Cardiac muscle cell (in vitro differentiated cells and primary cell): ENCODE results near the gene TUBB4B. TPM values are rescaled to one million over a fixed set of nuclear protein-coding genes. Genes with fewer than 3 reads are reported as not detected.

Experiments used
- DNase-seq, 2 donors: peaks; one replicate each; pipeline versions ENCODE4 v3.0.0 to v3.0.0-alpha.2; 2010 to 2017; ENCODE audit warnings: low read depth in 1 of 2, low spot score in 1 of 2
- H3K27ac ChIP-seq: fragments of 200-600 bp; sonication (generic); 2 replicates; pipeline ENCODE4 v1.5.1; 2016
- H3K27me3 ChIP-seq: fragments of 200-600 bp; sonication (generic); 2 replicates; pipeline ENCODE4 v1.6.0; 2016; ENCODE audit warnings: control low read depth
- H3K36me3 ChIP-seq: fragments of 200-600 bp; sonication (generic); 2 replicates; pipeline ENCODE4 v1.5.1; 2016; ENCODE audit warnings: control low read depth
- H3K4me1 ChIP-seq: fragments of 200-600 bp; sonication (generic); 2 replicates; pipeline ENCODE4 v1.8.1; 2017; ENCODE audit warnings: low read depth, mild to moderate bottlenecking, mixed run types
- H3K4me3 ChIP-seq: fragments of 200-600 bp; sonication (generic); 2 replicates; pipeline ENCODE4 v1.5.1; 2016; ENCODE audit warnings: mild to moderate bottlenecking
- H3K9me3 ChIP-seq: fragments of 200-600 bp; sonication (generic); 2 replicates; pipeline ENCODE4 v1.5.1; 2017; ENCODE audit warnings: low read depth, mild to moderate bottlenecking, control low read depth
- CTCF ChIP-seq: IDR thresholded peaks from 2 replicates; pipeline ENCODE4 v1.5.1; 2012; ENCODE audit warnings: low read depth, mild to moderate bottlenecking, low read length
- polyA plus RNA-seq: library from polyadenylated mRNA; unstranded; fragments of >200 nt; fragmentation: Nextera tagmentation; extraction: Ambion mirVana; gene quantifications from 2 replicates; pipeline ENCODE4 v1.2.1, GENCODE V29; 2016
- total RNA-seq: library from RNA; depleted of rRNA; stranded (reverse); fragments of >200 nt; gene quantifications from 2 replicates; pipeline ENCODE4 v1.2.3, GENCODE V29; 2016

The TUBB4B gene
- total and polyA plus RNA-seq, 2 experiments from 2014 or later = 540 to 745 TPM

GRCh38 chr9:137226338-137227053 is 14.6 kb upstream of the TUBB4B start:
- TF ChIP-seq CTCF = no peak
- Histone ChIP-seq H3K4me3 (no peak overlapping the region), H3K27me3 (no peaks in the 10 kb centered on the region), H3K36me3 (no peaks in the 10 kb centered on the region), H3K4me1 (peaks cover 8% of the 10 kb centered on the region), H3K9me3 (no peaks in the 10 kb centered on the region), H3K27ac (no peak overlapping the region)
- no peak for DNase-seq

- Histone ChIP-seq H3K36me3 (no peaks in the 10 kb centered on the region), H3K27ac (no peak within 1 kb of the TSS), H3K4me3 (no peak within 1 kb of the TSS), H3K4me1 (peaks cover 8% of the 10 kb centered on the region), H3K27me3 (no peaks in the 10 kb centered on the region), H3K9me3 (no peaks in the 10 kb centered on the region)
- DNase-seq = peak; percentile 82 to 88
- TF ChIP-seq CTCF = peak; percentile 82
Measured at GRCh38 chr9:137227054-137227852, 13.8 kb upstream of the TUBB4B start, which contains the start of gene RNF224. RNF224 (plus strand) TSS chr9:137227502; CDS start chr9:137228336, 834 bp downstream.

DNA sequence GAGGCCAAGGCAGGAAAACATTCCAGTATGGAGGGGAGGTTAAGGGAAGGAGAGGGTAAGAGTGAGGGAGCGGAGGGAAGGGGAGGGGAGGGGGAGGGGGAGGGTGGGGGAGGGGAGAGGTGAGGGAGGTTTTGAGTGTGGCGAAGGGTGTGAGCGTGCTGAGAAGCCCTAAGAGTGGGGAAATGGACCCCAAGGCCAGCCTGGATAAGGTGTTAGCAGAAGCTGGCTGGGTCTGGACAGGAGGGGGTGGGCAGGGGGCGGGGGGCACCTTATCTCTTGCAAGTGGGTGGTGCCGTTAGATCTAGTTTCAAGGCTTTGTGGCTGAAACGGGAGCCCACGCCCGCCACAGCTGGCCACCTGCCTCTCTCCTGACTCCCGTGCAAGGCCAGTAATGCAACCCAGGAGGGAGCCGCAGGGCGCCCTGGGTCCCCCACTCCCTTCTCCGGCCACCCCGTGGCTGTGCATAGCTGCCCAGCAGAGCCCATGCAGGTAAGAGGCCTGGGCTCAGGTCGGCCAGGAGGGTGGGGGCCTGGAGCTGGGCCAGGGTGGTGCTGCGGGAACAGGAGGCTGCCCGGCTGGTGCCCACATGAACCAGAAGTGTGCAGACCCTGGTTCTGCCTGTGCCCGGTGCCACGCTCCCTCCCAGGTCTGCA is 13.1 kb upstream of the TUBB4B start:
- H3K27me3 ChIP-seq = no peaks in the 10 kb centered on the region
- H3K4me1 ChIP-seq = peaks cover 4% of the 10 kb centered on the region
- no peak for DNase-seq
- no peaks in the 10 kb centered on the region for H3K9me3 ChIP-seq
- H3K4me3 ChIP-seq = no peak overlapping the region
- no peak for TF ChIP-seq CTCF
- no peak overlapping the region for H3K27ac ChIP-seq
- no peaks in the 10 kb centered on the region for H3K36me3 ChIP-seq

DNA sequence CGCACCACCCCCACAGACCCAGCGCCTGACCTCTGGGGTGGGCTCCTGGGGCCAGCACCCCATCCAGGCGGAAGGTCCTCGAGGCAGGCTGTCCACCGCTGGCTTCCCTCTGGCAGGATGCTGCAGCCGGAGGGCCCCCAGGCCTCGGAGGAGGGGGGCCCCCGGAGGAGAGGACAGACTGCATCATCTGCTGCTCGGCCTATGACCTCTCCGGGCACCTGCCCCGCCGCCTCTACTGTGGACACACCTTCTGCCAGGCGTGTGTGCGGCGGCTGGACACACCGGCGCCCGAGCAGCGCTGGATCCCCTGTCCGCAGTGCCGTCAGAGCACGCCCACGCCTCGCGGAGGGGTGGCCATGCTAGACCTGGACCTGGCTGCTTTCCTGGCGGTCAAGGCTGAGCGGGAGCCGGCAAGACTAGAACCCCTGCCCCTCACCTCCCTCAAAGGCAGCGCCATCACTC is 12.6 kb upstream of the TUBB4B start:
- no peak for TF ChIP-seq CTCF
- Histone ChIP-seq H3K27ac (no peak overlapping the region), H3K27me3 (no peaks in the 10 kb centered on the region), H3K36me3 (no peaks in the 10 kb centered on the region), H3K9me3 (no peaks in the 10 kb centered on the region), H3K4me1 (peaks cover 3% of the 10 kb centered on the region), H3K4me3 (no peak overlapping the region)
- no peak for DNase-seq
